ENCODE data around the gene KRTAP5-10.
"Not testable (repeated sequence)": the region's sequence is repeated elsewhere in the genome, so short reads cannot be mapped to it uniquely, and the experiment has no call there.

Gene KRTAP5-10

DNA sequence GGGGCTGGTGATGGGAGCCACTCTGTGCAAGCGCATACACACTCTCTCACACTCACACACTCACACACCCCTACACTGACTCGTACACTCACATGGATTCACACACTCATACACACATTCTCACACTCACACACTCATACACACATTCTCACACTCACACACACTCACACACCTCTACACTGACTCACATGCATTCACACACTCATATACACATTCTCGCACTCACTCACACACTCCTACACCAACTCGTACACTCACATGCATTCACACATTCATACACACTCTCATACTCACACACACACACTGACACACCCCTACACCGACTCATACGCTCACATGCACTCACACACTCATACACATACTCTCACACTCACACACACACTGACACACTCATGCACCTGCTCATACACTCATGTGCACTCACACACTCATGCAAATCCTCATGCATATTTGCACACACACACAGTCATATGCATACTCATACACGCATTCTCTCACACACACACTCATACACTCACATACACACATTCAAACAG lies 12.2 kb downstream of the KRTAP5-10 start:
- H3K4me1 ChIP-seq = peaks cover 12 to 39% (median 28%) of the 10 kb centered on the region in 10 experiments
- H3K27me3 ChIP-seq = no peaks in the 10 kb centered on the region
- no peak overlapping the region for H3K4me2 ChIP-seq
- no peak overlapping the region for H3K4me3 ChIP-seq
- 0 out of 22 replicates have a peak, but pooled peaks cover 0 to 5% (median 0%) of the 10 kb centered on the region in 11 experiments for H4K20me1 ChIP-seq
- no peaks in the 10 kb centered on the region for H3K9me3 ChIP-seq (replicated peaks in 1 of 11)
- H3K9ac ChIP-seq = no peak overlapping the region
- no peak overlapping the region for H3K27ac ChIP-seq
- no peak for TF ChIP-seq Cebpa-rat (IDR thresholded peaks at IDR 0.05)
- H3K36me3 ChIP-seq = no peaks in the 10 kb centered on the region

DNA sequence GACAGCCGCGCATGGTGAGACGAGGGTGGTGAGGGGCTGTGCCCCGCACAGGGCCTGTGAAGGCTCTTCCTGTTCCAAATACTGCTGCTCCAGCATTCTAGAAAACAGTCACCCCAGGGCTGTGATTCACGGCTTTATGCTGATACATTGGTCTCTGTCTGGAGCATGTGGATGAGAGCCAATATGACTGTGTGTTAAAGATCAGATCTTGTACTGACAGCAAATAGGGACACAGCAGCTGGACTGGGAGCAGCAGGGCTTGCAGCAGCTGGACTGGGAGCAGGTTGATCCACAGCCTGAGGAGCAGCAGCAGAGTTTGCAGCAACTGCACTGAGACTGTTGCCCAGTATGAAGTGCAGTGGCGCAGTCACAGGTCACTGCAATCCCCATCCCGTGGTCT lies 14.2 kb downstream of the KRTAP5-10 start:
- not testable (repeated sequence) for H4K20me1 ChIP-seq; H3K4me3 ChIP-seq; H3K9ac ChIP-seq; H3K27me3 ChIP-seq; H3K27ac ChIP-seq; H3K36me3 ChIP-seq; H3K9me3 ChIP-seq (replicated peaks in 1 of 11)
- Histone ChIP-seq H3K4me1 (peaks cover 18 to 44% (median 34%) of the 10 kb centered on the region in 10 experiments), H3K4me2 (0 out of 22 replicates have a peak overlapping the region, but pooled peaks of 2 of the 11 experiments have one; percentile 23 to 24)

DNA sequence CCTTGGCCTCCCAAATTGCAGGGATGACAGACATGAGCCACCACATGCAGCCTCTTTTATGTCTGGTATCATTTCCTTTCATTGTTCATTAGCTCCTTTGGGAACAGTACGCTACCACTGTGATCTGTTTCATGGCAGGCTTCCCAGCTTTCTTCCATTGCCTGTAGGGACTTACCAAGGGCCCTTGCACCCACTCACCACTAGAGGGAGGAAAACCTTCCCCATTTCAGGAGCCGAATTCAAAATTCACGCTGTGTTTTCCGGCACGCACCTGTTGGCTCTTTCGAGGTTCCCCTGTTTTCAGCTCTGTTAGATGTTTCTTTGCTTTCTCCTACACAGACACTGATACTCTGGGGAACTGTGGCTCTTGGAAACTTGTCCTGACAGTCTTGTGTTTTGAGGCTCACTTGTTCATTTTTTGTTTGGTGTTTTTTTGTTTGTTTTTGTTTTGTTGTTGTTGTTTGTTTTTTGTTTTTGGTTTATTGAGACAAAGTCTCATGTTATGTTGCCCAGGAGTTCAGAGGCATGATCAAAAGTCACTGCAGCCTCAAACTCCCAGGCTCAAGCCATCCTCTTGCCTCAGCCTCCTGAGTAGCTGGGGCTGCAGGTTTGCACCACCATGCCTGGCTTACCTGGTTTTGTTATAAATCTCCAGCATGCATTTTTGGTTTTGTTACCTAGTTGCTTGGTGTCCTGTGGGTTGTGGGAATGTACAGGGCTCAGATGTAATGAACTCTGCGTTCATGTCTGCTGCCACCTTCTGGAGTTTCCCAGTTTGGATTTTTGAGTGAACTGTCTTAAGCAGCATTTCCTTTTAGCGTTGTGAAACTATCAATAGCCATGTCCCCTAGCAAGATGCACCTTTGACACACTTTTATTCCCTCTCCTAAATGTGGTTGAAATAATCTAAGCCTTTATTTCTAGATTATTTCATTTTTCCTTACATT lies 15.0 kb downstream of the KRTAP5-10 start:
- Histone ChIP-seq H3K36me3 (no peaks in the 10 kb centered on the region), H3K4me2 (peak overlapping the region in 8 of 11 experiments; percentile 15 to 60 (median 24); a peak in 11 of 22 replicates), H3K27ac (no peak overlapping the region), H3K27me3 (no peaks in the 10 kb centered on the region), H3K4me3 (no peak overlapping the region), H3K4me1 (peaks cover 18 to 38% (median 29%) of the 10 kb centered on the region in 10 experiments), H4K20me1 (0 out of 22 replicates have a peak, but pooled peaks cover 0 to 6% (median 0%) of the 10 kb centered on the region in 11 experiments), H3K9ac (no peak overlapping the region), H3K9me3 (replicated peaks in 1 of 11) (no peaks in the 10 kb centered on the region)
- TF ChIP-seq Cebpa-rat (IDR thresholded peaks at IDR 0.05) = no peak

- no peak for TF ChIP-seq Cebpa-rat (IDR thresholded peaks at IDR 0.05)
- Histone ChIP-seq H3K9me3 (replicated peaks in 1 of 11) (no peaks in the 10 kb centered on the region), H3K36me3 (no peaks in the 10 kb centered on the region), H3K4me2 (peak overlapping the region in 6 of 11 experiments; percentile 25 to 89 (median 59); a peak in 10 of 22 replicates), H3K4me3 (no peak overlapping the region), H3K9ac (no peak overlapping the region), H3K4me1 (peaks cover 18 to 31% (median 23%) of the 10 kb centered on the region in 10 experiments), H3K27me3 (no peaks in the 10 kb centered on the region), H4K20me1 (0 out of 22 replicates have a peak, but pooled peaks cover 0 to 6% (median 0%) of the 10 kb centered on the region in 11 experiments), H3K27ac (no peak overlapping the region)
These were observed 16.5 kb downstream of the KRTAP5-10 start for GRCh38 chr11:71581826-71582225.

DNA sequence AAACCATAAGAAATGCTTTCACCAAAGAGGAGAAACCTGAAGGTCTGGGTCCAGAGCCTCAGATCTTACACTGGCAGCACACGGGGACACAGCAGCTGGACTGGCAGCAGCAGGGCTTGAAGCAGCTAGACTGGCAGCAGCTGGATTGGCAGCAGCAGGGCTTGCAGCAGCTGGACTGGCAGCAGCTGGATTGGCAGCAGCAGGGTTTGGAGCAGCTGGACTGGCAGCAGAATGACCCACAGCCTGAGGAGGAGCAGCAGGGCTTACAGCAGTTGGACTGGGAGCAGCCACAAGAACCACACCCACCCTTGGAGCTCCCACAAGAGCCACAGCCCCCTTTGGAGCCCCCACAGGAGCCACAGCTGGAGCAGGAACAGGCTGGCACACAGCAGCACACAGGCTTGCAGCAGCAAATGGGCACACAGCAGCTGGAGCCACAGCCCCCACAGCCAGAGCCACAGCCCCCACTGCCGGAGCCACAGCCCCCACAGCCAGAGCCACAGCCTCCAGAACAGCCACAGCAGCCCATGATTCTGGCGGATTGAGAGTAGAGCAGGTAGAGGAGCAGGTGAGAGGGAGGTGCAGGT lies 17.0 kb downstream of the KRTAP5-10 start, which contains the start of gene KRTAP5-11:
KRTAP5-11 (minus strand) TSS at position 567 of the 587 bp plus-strand sequence; CDS start at position 529, 38 bp downstream.
- no peaks in the 10 kb centered on the region for H3K36me3 ChIP-seq
- H3K9ac ChIP-seq = peak within 1 kb of the TSS in 1 of 11 experiments; percentile 34; a peak in 2 of 22 replicates
- H3K27me3 ChIP-seq = no peaks in the 10 kb centered on the region
- H3K4me3 ChIP-seq = no peak within 1 kb of the TSS
- H3K4me1 ChIP-seq = peaks cover 18 to 31% (median 23%) of the 10 kb centered on the region in 10 experiments
- 0 out of 22 replicates have a peak, but pooled peaks cover 0 to 6% (median 0%) of the 10 kb centered on the region in 11 experiments for H4K20me1 ChIP-seq
- no peak within 1 kb of the TSS for H3K27ac ChIP-seq
- H3K9me3 ChIP-seq (replicated peaks in 1 of 11) = no peaks in the 10 kb centered on the region
- no peak for TF ChIP-seq Cebpa-rat (IDR thresholded peaks at IDR 0.05)
- H3K4me2 ChIP-seq = peak within 1 kb of the TSS in 10 of 11 experiments; percentile 16 to 89 (median 47); a peak in 18 of 22 replicates

DNA sequence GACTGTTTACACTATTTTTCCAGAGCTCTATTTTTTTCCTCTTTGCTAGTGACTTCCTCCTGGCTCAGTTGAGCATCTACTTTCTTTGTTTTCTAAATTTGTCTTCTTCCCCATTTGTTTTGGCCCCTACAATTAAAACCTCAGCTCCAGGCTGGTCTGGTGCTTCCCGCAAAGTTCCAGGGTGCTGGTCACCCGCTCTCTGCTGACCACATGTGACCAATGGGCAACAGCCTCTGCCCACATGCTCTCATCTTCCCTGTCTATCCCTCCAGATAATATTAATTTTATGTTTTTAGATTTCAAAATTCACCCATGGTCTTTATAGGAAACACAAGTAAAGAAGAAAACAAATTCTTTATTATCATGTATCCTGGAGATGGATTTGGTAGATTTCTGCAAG lies 17.6 kb downstream of the KRTAP5-10 start:
- Histone ChIP-seq H3K4me2 (peak overlapping the region in 10 of 11 experiments; percentile 16 to 89 (median 47); a peak in 18 of 22 replicates), H3K9ac (peak overlapping the region in 1 of 11 experiments; percentile 34; a peak in 2 of 22 replicates), H3K4me1 (peaks cover 18 to 31% (median 23%) of the 10 kb centered on the region in 10 experiments)
- H3K4me3 ChIP-seq; H3K27ac ChIP-seq; H4K20me1 ChIP-seq; H3K9me3 ChIP-seq (replicated peaks in 1 of 11); H3K27me3 ChIP-seq; H3K36me3 ChIP-seq: not testable (repeated sequence)

DNA sequence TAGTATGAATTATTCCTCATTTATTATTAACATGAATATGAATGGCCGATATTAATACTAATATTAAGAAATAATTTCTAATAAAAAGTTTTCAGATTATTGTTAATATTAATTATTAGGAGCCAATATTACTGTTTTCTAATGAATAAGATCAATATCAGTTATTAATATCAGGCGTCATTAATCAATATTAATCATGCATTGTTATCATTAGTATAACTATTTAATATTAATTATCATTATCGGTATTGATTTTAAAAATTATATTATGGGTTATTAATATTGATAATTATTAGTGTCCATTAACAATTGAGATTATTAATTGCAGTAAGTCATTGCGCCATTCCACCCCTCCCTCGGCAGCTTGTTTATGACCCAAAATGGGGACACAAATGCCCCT lies 20.3 kb downstream of the KRTAP5-10 start:
- H3K4me3 ChIP-seq; H4K20me1 ChIP-seq; H3K9me3 ChIP-seq (replicated peaks in 1 of 11); H3K9ac ChIP-seq; H3K4me2 ChIP-seq; H3K27ac ChIP-seq; H3K36me3 ChIP-seq; H3K27me3 ChIP-seq: not testable (repeated sequence)
- H3K4me1 ChIP-seq = peaks cover 10 to 18% (median 17%) of the 10 kb centered on the region in 10 experiments

- H3K9me3 ChIP-seq (replicated peaks in 1 of 11); H3K9ac ChIP-seq; H3K27ac ChIP-seq; H3K27me3 ChIP-seq; H3K36me3 ChIP-seq; H3K4me1 ChIP-seq; H3K4me3 ChIP-seq; H3K4me2 ChIP-seq; H4K20me1 ChIP-seq: not testable (repeated sequence)
These were observed 23.0 kb downstream of the KRTAP5-10 start for GRCh38 chr11:71588314-71588713.

- H3K9me3 ChIP-seq (replicated peaks in 1 of 11); H3K9ac ChIP-seq; H4K20me1 ChIP-seq; H3K27ac ChIP-seq; H3K4me1 ChIP-seq; H3K4me2 ChIP-seq; H3K36me3 ChIP-seq; H3K27me3 ChIP-seq; H3K4me3 ChIP-seq: not testable (repeated sequence)
These were observed 23.6 kb downstream of the KRTAP5-10 start for GRCh38 chr11:71588822-71589545.

DNA sequence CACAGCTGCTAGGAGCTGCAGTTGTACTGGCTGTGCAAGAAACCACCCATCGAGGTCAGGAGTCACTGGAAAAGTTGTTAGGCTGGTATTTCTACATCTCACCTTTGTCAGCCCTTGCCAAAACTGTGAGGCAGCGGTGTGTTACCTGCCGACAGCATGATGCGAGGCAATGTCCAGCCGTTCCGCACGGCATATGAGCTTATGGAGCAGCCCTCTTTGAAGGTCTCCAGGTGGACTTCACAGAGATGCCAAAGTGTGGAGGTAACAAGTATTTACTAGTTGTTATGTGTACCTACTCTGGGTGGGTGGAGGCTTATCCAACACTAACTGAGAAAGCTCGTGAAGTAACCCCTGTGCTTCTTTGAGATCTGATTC lies 24.2 kb downstream of the KRTAP5-10 start:
- H3K4me1 ChIP-seq; H3K36me3 ChIP-seq; H3K4me2 ChIP-seq; H3K9ac ChIP-seq; H3K4me3 ChIP-seq; H3K27ac ChIP-seq; H4K20me1 ChIP-seq; H3K27me3 ChIP-seq; H3K9me3 ChIP-seq (replicated peaks in 1 of 11): not testable (repeated sequence)

DNA sequence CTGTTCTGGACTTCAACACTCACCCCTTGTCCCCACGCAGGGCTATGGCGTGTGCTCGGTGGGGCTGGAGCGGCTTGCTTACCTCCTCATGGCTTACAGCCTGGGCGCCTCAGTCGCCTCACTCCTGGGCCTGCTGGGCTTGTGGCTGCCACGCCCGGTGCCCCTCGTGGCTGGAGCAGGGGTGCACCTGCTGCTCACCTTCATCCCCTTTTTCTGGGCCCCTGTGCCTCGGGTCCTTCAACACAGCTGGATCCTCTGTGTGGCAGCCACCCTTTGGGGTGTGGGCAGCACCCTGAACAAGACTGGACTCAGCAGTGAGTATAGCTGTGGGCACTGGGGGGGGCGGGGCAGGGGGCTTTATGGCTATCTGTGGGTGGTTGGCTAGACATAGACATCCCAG lies 37.9 kb downstream of the KRTAP5-10 start:
- H3K36me3 ChIP-seq; H3K27me3 ChIP-seq; H3K9me3 ChIP-seq (replicated peaks in 1 of 11); H3K4me3 ChIP-seq; H3K4me1 ChIP-seq; H3K4me2 ChIP-seq; H4K20me1 ChIP-seq; H3K27ac ChIP-seq; H3K9ac ChIP-seq: not testable (repeated sequence)

DNA sequence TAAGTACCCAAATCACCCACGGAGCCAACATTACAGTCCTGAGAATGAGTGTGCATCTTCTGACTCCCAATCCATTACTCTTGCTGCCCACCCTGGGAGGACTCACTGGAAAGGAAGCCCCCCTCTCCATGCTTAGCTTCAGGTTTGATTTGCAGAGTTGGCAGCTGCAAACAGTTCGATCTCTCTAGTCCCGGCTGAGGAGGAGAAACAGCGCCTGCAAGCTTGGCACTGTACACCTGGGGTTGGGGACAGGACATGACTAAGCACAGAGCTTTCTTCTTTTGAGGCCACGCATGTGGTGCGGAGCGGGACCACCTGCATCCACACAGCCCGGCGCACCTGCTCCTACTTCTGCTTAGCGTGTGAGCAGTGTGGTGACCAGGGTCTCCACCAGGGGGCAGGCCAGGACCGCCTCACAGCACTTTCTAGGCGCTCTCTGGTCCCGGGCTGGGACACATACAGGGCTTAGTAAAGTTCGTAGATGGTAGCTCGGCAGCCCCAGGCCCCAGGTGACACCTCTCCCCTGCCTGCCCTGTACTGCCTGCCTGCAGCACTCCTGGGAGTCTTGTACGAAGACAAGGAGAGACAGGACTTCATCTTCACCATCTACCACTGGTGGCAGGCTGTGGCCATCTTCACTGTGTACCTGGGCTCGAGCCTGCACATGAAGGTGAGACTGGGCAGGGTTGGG lies 39.6 kb downstream of the KRTAP5-10 start:
- H3K36me3 ChIP-seq; H3K4me2 ChIP-seq; H4K20me1 ChIP-seq; H3K27ac ChIP-seq; H3K4me3 ChIP-seq; H3K4me1 ChIP-seq; H3K27me3 ChIP-seq; H3K9ac ChIP-seq; H3K9me3 ChIP-seq (replicated peaks in 1 of 11): not testable (repeated sequence)

All from BLaER1 treated with 17β-estradiol and CSF1 and Interleukin-3, amounts not matched to agents 10 nM and 100 nM (cell line).